Keratinocyte (primary cell): ENCODE results near the gene ATXN7L1.

ENCODE experiments used
- EZH2 ChIP-seq: IDR thresholded peaks from one replicate; pipeline ENCODE4 v1.6.1; 2012; ENCODE audit warnings: inconsistent platforms, mild to moderate bottlenecking, low read length, moderate library complexity
- TF ChIP-seq, protein P1 (sequence below), 3 experiments: IDR thresholded peaks in 1 of 3; conservative IDR thresholded peaks in 1 of 3; optimal IDR thresholded peaks in 1 of 3; 2 replicates in 2 of 3; 3 replicates in 1 of 3; pipeline versions ENCODE3 to v1.5.1; 2011; ENCODE audit warnings: low read length in 3 of 3, mild to moderate bottlenecking in 3 of 3, moderate library complexity in 2 of 3, control low read depth in 1 of 3, inconsistent platforms in 1 of 3; ENCODE audit not compliant: insufficient read depth in 2 of 3; ENCODE audit errors: extremely low read depth in 1 of 3

GRCh38 chr7:105625986-105626385 is 250.4 kb downstream of the ATXN7L1 start:
- TF ChIP-seq, protein P1, sequence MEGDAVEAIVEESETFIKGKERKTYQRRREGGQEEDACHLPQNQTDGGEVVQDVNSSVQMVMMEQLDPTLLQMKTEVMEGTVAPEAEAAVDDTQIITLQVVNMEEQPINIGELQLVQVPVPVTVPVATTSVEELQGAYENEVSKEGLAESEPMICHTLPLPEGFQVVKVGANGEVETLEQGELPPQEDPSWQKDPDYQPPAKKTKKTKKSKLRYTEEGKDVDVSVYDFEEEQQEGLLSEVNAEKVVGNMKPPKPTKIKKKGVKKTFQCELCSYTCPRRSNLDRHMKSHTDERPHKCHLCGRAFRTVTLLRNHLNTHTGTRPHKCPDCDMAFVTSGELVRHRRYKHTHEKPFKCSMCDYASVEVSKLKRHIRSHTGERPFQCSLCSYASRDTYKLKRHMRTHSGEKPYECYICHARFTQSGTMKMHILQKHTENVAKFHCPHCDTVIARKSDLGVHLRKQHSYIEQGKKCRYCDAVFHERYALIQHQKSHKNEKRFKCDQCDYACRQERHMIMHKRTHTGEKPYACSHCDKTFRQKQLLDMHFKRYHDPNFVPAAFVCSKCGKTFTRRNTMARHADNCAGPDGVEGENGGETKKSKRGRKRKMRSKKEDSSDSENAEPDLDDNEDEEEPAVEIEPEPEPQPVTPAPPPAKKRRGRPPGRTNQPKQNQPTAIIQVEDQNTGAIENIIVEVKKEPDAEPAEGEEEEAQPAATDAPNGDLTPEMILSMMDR (optimal IDR thresholded peaks at IDR 0.05 in 1 of 3, IDR thresholded peaks at IDR 0.05 in 1 of 3, conservative IDR thresholded peaks at IDR 0.05 in 1 of 3; ENCODE audit: extremely low read depth in 1 of 3, insufficient read depth in 2 of 3, low read length in 3 of 3): no peak
- no peak for TF ChIP-seq EZH2
